GM12865 (cell line): Measurements from ENCODE around the gene TXNRD3.

Source experiments
- DNase-seq: peaks from one replicate; pipeline ENCODE4 v3.0.0; 2010; ENCODE audit warnings: low read depth
- H3K4me3 ChIP-seq: 2 replicates; pipeline ENCODE4 v1.5.1; 2011; ENCODE audit warnings: mild to moderate bottlenecking, low read depth, low read length, control low read depth
- TF ChIP-seq, protein P1 (sequence below): IDR thresholded peaks from 2 replicates; pipeline ENCODE4 v1.5.1; 2011; ENCODE audit warnings: low read length, control low read depth, low read depth, inconsistent platforms; ENCODE audit not compliant: insufficient read depth; ENCODE audit errors: missing control alignments

Gene TXNRD3

DNA sequence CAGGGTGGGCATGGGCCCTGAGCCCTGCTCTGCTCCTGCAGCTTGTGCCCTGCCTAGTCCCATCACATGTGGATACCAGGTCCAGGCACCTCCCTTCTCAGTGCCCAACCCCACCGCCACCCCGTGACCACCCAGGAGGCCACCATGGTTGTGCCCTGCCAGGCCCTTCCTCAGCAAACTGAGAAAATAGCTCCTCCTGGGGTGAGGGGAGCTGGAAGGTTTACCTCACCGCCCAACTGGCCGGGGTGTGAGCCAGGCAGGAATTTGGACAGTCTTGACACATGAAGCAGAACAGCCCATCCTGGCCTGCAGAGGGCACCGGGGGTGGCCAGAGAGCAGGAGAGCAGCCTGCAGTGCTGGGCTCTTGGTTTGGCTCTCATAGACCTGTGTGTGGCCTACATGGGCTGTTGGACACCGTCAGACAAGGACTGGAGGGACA is 84.8 kb downstream of the TXNRD3 start:
- TF ChIP-seq, protein P1, sequence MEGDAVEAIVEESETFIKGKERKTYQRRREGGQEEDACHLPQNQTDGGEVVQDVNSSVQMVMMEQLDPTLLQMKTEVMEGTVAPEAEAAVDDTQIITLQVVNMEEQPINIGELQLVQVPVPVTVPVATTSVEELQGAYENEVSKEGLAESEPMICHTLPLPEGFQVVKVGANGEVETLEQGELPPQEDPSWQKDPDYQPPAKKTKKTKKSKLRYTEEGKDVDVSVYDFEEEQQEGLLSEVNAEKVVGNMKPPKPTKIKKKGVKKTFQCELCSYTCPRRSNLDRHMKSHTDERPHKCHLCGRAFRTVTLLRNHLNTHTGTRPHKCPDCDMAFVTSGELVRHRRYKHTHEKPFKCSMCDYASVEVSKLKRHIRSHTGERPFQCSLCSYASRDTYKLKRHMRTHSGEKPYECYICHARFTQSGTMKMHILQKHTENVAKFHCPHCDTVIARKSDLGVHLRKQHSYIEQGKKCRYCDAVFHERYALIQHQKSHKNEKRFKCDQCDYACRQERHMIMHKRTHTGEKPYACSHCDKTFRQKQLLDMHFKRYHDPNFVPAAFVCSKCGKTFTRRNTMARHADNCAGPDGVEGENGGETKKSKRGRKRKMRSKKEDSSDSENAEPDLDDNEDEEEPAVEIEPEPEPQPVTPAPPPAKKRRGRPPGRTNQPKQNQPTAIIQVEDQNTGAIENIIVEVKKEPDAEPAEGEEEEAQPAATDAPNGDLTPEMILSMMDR: no peak
- H3K4me3 ChIP-seq: no peak overlapping the region
- no peak for DNase-seq

GRCh38 chr3:126569390-126569975 is 85.4 kb downstream of the TXNRD3 start:
- no peak overlapping the region for H3K4me3 ChIP-seq
- DNase-seq: no peak
- TF ChIP-seq, protein P1: no peak

DNA sequence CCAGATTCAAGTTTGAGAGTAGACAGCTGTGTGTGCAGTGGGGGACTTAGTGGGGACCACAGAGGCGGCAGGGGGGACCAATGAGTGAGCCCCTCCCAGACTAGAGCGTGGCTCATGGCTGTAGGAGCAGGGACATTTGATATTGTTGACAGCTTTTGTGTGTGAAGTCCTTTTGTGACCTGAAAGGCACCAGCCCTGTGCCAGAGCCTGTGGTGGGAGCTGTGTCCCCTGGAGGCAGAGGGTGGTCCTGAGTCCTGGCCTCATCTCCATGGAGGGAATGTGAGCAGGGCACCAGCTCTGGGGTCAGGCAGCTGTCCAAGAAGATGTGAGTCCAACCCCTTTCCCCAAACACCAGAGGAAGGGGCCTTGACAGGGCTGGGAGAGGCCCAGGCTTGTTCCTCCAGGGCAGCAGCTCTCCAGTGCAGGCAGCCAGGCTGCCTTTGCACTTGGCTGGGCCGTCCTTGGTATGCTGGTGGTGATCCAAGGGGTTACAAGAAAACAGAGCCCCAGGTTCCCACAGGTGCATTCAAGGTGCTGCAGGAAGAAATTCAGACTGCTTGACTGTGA is 86.1 kb downstream of the TXNRD3 start:
- DNase-seq: no peak

GRCh38 chr3:126567696-126568438 is 87.1 kb downstream of the TXNRD3 start:
- TF ChIP-seq, protein P1: no peak
- no peak for DNase-seq
- no peak overlapping the region for H3K4me3 ChIP-seq

More for the DNA sequence above, 86.1 kb downstream of the TXNRD3 start:
- TF ChIP-seq, protein P1: no peak
- no peak overlapping the region for H3K4me3 ChIP-seq

GRCh38 chr3:126562737-126563276 is 92.1 kb downstream of the TXNRD3 start:
- DNase-seq: no peak
- H3K4me3 ChIP-seq: no peak overlapping the region
- TF ChIP-seq, protein P1: no peak

DNA sequence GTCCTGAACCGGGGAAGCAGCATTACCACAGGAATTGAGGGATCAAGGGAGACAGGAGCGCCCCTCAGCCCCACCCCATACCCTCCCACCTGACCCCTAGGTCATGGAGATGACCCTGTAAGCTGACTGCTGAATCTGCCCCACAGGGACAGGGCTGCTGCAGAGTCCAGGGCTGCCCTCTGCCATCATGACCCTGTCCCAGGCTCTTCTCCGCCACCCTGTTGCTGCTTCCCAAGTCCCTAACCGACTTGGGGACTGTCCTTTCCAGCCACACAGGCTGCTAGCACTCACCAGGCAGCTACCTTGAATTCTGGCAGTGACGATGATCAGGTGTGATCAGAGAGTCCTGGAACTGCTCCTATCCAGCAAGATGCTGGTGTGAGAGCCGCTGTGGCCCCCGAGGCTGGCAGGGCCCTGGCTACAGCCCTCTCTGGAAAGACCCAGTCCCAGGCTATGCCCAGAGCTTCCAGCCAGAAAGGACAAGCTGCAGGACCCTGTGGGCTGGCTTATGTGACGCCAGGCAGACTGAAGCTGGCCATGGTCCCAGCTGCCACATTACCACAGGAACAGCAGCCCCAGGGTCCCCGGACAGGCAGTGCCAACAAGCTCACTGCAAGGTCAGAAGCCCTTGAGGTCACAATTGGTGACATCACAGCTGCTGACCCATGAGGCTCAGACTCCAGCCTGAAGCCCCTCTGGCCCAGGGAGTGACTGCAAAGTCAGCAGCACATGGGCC is 96.4 kb downstream of the TXNRD3 start, which contains the start of gene C3orf22:
TSS of gene C3orf22 (minus strand) at position 597 of the 736 bp plus-strand sequence. CDS start 5,542 bp downstream, outside the sequence.
- no peak within 1 kb of the TSS for H3K4me3 ChIP-seq
- TF ChIP-seq, protein P1: no peak
- no peak for DNase-seq
